MG63 (cell line): ENCODE results near the gene TMEM17. TPM values are rescaled to one million over a fixed set of nuclear protein-coding genes. Genes with fewer than 3 reads are reported as not detected.
"Not testable (repeated sequence)": the region's sequence is repeated elsewhere in the genome, so short reads cannot be mapped to it uniquely, and the experiment has no call there.

ENCODE experiments used
- DNase-seq: peaks from one replicate; pipeline ENCODE4 v3.0.0-alpha.2; 2020
- H3K27me3 ChIP-seq: fragments of 250-450 bp; sonication (Bioruptor Pico); 2 replicates; pipeline ENCODE4 v1.5.1; 2020; ENCODE audit warnings: mild to moderate bottlenecking, moderate library complexity
- H3K36me3 ChIP-seq: fragments of 250-450 bp; sonication (Bioruptor Pico); 2 replicates; pipeline ENCODE4 v1.5.1; 2020; ENCODE audit warnings: mild to moderate bottlenecking, moderate library complexity
- H3K4me3 ChIP-seq: fragments of 250-450 bp; sonication (Bioruptor Pico); 2 replicates; pipeline ENCODE4 v1.5.1; 2020; ENCODE audit warnings: mild to moderate bottlenecking, moderate library complexity
- H3K9me3 ChIP-seq: fragments of 250-450 bp; sonication (Bioruptor Pico); 2 replicates; pipeline ENCODE4 v1.5.1; 2020; ENCODE audit warnings: mild to moderate bottlenecking, moderate library complexity
- total RNA-seq: library from RNA; depleted of rRNA; stranded (reverse); fragments of >200 nt; shearing (Covaris generic); gene quantifications from 2 replicates; pipeline ENCODE4 v1.2.3, GENCODE V29; 2014; ENCODE audit warnings: low replicate concordance

The TMEM17 gene
- total RNA-seq, 1 experiment from 2014 or later, result 2.6 TPM

- no peak overlapping the region for H3K4me3 ChIP-seq
- no peaks in the 10 kb centered on the region for H3K27me3 ChIP-seq
- no peak for DNase-seq
- peaks cover 5% of the 10 kb centered on the region; the same call in 1 of the 2 replicates for H3K9me3 ChIP-seq
- H3K36me3 ChIP-seq, result no peaks in the 10 kb centered on the region
Observed at GRCh38 chr2:62525549-62526269, 19.7 kb upstream of the TMEM17 start.

- 0 out of 2 replicates have a peak, but pooled peaks cover 5% of the 10 kb centered on the region for H3K9me3 ChIP-seq
- H3K4me3 ChIP-seq, result no peak overlapping the region
- no peaks in the 10 kb centered on the region for H3K27me3 ChIP-seq
- DNase-seq, result no peak
- H3K36me3 ChIP-seq, result no peaks in the 10 kb centered on the region
Observed at GRCh38 chr2:62524293-62524941, 18.4 kb upstream of the TMEM17 start.

DNA sequence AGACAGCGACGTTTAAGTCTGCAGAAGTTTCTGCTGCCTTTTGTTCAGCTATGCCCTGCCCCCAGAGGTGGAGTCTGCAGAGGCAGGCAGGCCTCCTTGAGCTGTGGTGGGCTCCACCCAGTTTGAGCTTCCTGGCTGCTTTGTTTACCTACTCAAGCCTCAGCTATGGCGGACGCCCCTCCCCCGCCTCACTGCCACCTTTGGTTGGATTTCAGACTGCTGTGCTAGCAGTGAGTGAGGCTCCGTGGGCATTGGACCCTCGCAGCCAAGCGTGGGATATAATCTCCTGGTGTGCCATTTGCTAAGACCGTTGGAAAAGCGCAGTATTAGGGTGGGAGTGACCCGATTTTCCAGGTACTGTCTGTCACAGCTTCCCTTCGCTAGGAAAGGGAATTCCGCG is 15.1 kb upstream of the TMEM17 start:
- H3K27me3 ChIP-seq, DNase-seq, H3K4me3 ChIP-seq, H3K36me3 ChIP-seq, H3K9me3 ChIP-seq: not testable (repeated sequence)

GRCh38 chr2:62512384-62512783 is 6.4 kb upstream of the TMEM17 start:
- no peaks in the 10 kb centered on the region for H3K36me3 ChIP-seq
- H3K27me3 ChIP-seq, result no peaks in the 10 kb centered on the region
- no peak for DNase-seq
- H3K9me3 ChIP-seq, result peaks cover 2% of the 10 kb centered on the region; the same call in 1 of the 2 replicates
- H3K4me3 ChIP-seq, result no peak overlapping the region

DNA sequence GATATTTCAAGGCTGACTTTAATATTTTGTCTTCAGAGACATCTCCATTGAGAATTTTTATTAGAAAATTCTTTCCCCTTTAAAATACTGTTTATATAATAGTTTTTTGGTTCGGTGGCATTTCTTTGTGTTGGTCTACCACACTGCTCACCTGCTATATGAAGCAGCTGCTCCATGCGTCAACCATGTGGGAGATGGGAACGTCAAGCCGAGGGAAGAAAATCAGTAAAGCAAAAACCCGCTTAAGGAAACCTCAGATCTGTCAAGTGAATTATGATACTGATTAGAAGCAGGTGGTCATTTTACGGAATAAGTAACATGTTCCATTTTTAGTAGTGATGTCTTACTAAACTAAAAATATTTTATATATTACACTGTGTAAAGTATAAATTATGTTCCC is 5.6 kb upstream of the TMEM17 start:
- DNase-seq, result no peak
- H3K36me3 ChIP-seq, result no peaks in the 10 kb centered on the region
- no peaks in the 10 kb centered on the region for H3K27me3 ChIP-seq
- H3K9me3 ChIP-seq, result peaks cover under 1% of the 10 kb centered on the region; the same call in 1 of the 2 replicates
- no peak overlapping the region for H3K4me3 ChIP-seq

GRCh38 chr2:62506421-62506750 is 391 bp upstream of the TMEM17 start:
- DNase-seq, result no peak
- no peaks in the 10 kb centered on the region for H3K36me3 ChIP-seq
- peak overlapping the region; percentile 73 for H3K4me3 ChIP-seq
- H3K27me3 ChIP-seq, result no peaks in the 10 kb centered on the region
- H3K9me3 ChIP-seq, result no peaks in the 10 kb centered on the region

- H3K4me3 ChIP-seq, result peak overlapping the region; percentile 73
- no peaks in the 10 kb centered on the region for H3K36me3 ChIP-seq
- no peaks in the 10 kb centered on the region for H3K27me3 ChIP-seq
- no peaks in the 10 kb centered on the region for H3K9me3 ChIP-seq
- DNase-seq, result no peak
Observed at GRCh38 chr2:62505109-62505749, 766 bp downstream of the TMEM17 start.

GRCh38 chr2:62504657-62505056 is 1.3 kb downstream of the TMEM17 start:
- Histone ChIP-seq H3K9me3 (no peaks in the 10 kb centered on the region), H3K27me3 (no peaks in the 10 kb centered on the region), H3K36me3 (no peaks in the 10 kb centered on the region), H3K4me3 (no peak overlapping the region)
- no peak for DNase-seq

- no peaks in the 10 kb centered on the region for H3K9me3 ChIP-seq
- H3K36me3 ChIP-seq, result no peaks in the 10 kb centered on the region
- no peak overlapping the region for H3K4me3 ChIP-seq
- DNase-seq, result no peak
- no peaks in the 10 kb centered on the region for H3K27me3 ChIP-seq
Observed at GRCh38 chr2:62501794-62502500, 4.0 kb downstream of the TMEM17 start.

DNA sequence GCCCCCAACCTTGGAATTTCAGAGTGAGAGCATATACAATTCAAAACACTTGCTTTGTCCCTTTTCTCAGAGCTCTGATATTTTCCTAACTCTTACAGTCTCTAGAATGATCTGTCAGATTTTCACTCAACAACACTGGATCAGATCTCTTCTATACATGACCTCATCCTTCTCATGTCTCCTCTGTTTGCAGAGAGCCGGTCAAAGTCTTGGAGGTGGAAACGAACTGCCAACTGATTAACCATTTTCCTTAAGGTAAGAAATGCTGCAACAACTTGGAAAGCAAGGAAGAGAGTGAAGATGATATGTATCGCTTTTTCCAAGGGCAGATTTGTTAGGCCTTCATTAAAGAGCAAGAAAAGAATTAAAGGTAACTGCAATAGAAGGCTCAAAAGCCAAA is 4.9 kb downstream of the TMEM17 start:
- Histone ChIP-seq H3K4me3 (no peak overlapping the region), H3K36me3 (no peaks in the 10 kb centered on the region), H3K9me3 (no peaks in the 10 kb centered on the region), H3K27me3 (no peaks in the 10 kb centered on the region)
- no peak for DNase-seq

DNA sequence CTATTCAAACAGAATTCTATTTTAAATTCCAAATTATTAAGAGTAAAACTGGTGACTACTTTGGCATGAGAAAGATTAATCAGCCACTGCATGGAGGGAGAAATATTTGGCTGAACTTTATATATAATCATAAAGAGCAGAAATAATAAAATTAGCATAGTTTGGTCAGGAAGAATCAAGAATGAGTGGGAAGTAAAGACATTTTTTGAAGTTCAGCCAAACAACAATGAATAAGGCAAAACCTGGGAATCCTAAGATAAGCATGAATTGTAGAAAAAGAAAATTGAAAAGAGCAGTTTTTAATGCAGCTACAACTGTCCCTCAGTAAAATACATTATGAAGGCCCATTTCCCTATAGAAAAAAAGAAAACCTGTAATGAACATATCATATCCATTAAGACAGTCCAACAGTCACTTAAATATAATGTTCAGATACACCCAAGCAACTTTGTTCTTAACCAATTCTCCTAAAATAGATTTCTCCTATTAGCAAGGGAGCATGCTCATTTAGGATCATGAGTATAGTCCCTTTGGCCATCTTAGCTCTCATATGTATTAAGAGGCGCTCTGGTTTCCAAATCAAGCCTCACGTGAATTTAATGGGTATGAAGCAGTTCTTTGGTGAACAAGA is 6.5 kb downstream of the TMEM17 start:
- Histone ChIP-seq H3K27me3 (no peaks in the 10 kb centered on the region), H3K9me3 (no peaks in the 10 kb centered on the region), H3K36me3 (no peaks in the 10 kb centered on the region), H3K4me3 (no peak overlapping the region)
- DNase-seq, result no peak

- Histone ChIP-seq H3K9me3 (no peaks in the 10 kb centered on the region), H3K27me3 (no peaks in the 10 kb centered on the region), H3K36me3 (no peaks in the 10 kb centered on the region)
Observed at GRCh38 chr2:62498739-62499138, 7.3 kb downstream of the TMEM17 start.

GRCh38 chr2:62495761-62496160 is 10.2 kb downstream of the TMEM17 start:
- DNase-seq, result no peak
- Histone ChIP-seq H3K4me3 (no peak overlapping the region), H3K9me3 (no peaks in the 10 kb centered on the region), H3K27me3 (no peaks in the 10 kb centered on the region), H3K36me3 (no peaks in the 10 kb centered on the region)

More at GRCh38 chr2:62498739-62499138, 7.3 kb downstream of the TMEM17 start:
- DNase-seq, result no peak
- H3K4me3 ChIP-seq, result no peak overlapping the region

- Histone ChIP-seq H3K36me3 (no peaks in the 10 kb centered on the region), H3K4me3 (no peak overlapping the region), H3K27me3 (no peaks in the 10 kb centered on the region), H3K9me3 (no peaks in the 10 kb centered on the region)
- no peak for DNase-seq
Observed at GRCh38 chr2:62492048-62492447, 13.9 kb downstream of the TMEM17 start.

GRCh38 chr2:62489702-62490101 is 16.3 kb downstream of the TMEM17 start:
- Histone ChIP-seq H3K9me3 (no peaks in the 10 kb centered on the region), H3K4me3 (no peak overlapping the region)

DNA sequence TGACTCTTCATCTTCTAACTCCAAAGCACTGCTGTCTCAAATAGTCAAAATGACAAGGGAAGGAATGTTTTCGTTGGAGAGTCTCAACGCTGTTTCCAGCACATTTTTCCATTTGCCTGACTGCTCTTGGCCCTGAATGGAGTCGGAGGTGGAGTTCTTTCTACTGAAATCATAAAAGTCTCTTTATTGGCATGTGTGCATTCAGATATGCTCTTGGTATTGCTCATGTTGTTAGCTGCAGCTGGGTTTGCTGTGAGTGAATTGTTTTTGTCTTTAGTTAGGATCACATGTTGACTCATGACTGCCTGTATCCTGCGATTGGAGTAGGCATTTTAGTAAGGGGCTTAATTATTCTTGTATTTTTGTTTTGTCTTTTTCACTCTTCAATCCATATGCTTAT is 16.8 kb downstream of the TMEM17 start:
- peak; percentile 17 for DNase-seq
- H3K27me3 ChIP-seq, result no peaks in the 10 kb centered on the region

More at GRCh38 chr2:62489702-62490101, 16.3 kb downstream of the TMEM17 start:
- Histone ChIP-seq H3K27me3 (no peaks in the 10 kb centered on the region), H3K36me3 (no peaks in the 10 kb centered on the region)
- DNase-seq, result no peak

GRCh38 chr2:62486439-62486765 is 19.6 kb downstream of the TMEM17 start:
- H3K9me3 ChIP-seq, result no peaks in the 10 kb centered on the region
- no peak for DNase-seq
- no peak overlapping the region for H3K4me3 ChIP-seq
- no peaks in the 10 kb centered on the region for H3K36me3 ChIP-seq
- no peaks in the 10 kb centered on the region for H3K27me3 ChIP-seq

More for the DNA sequence above, 16.8 kb downstream of the TMEM17 start:
- no peaks in the 10 kb centered on the region for H3K9me3 ChIP-seq
- H3K36me3 ChIP-seq, result no peaks in the 10 kb centered on the region
- no peak overlapping the region for H3K4me3 ChIP-seq
